Activated CD4-positive, alpha-beta T cell treated with anti-CD3 and anti-CD28 coated beads, Interleukin-2, Interleukin-4, amounts not matched to agents 100 ng/mL and 50 ng/mL, durations not matched to agents 16 hours and 8 hours (primary cell): Measurements from ENCODE around the gene PGGHG.
"Not testable (repeated sequence)": the region's sequence is repeated elsewhere in the genome, so short reads cannot be mapped to it uniquely, and the experiment has no call there.

Experiments
- DNase-seq: peaks from one replicate; pipeline ENCODE4 v3.0.0-alpha.2; 2020; ENCODE audit warnings: low spot score

Gene PGGHG

DNA sequence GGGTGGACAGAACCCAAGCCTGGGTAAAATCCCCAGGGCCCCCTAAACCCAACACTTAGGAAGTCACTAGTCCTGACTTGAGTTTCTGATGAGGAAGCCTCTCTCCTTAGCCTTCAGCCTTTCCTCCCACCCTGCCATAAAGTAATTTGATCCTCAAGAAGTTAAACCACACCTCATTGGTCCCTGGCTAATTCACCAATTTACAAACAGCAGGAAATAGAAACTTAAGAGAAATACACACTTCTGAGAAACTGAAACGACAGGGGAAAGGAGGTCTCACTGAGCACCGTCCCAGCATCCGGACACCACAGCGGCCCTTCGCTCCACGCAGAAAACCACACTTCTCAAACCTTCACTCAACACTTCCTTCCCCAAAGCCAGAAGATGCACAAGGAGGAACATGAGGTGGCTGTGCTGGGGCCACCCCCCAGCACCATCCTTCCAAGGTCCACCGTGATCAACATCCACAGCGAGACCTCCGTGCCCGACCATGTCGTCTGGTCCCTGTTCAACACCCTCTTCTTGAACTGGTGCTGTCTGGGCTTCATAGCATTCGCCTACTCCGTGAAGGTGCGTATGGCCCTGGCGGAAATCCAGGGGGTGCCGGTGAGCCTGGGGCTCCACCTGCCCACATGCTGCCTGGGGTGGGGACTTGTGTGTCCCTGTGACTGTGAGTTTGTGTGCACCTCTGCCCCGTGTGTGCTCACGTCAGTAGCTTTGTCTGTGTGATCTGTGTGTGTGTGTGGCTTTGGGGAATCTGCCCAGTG lies 25.0 kb downstream of the PGGHG start, which contains the start of gene IFITM1:
IFITM1 (plus strand) TSS at position 254 of the 767 bp plus-strand sequence; CDS start at position 385, 131 bp downstream.
- peak; percentile 83 for DNase-seq

DNA sequence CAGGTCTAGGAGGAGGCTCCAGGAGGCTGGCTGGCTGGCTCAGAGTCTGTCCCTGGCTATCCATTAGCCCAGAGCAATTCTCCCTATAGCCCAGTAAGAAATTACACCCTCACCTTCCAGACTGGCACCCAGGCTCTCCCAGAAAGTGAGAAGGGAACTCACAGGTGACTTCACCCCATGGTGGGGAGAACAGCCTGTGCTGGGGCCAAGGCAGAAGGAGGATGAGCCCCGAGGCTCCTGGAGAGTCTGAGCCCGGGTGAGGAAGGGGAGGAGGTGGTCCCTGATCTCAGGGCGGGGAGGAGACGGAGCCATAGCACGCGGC lies 25.6 kb downstream of the PGGHG start:
- DNase-seq = not testable (repeated sequence)

DNA sequence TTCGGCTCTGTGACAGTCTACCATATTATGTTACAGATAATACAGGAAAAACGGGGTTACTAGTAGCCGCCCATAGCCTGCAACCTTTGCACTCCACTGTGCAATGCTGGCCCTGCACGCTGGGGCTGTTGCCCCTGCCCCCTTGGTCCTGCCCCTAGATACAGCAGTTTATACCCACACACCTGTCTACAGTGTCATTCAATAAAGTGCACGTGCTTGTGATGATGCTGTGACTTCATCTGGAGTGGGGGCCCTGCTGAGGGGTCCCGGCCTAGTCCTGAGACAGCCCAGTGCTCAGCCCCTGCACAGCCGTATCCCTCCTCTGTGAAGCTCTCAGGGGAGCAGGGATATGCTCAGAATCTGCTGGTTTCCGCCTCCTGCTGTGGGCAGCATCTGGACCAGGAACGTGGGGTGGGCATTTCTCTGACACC lies 26.1 kb downstream of the PGGHG start:
- DNase-seq = no peak

DNA sequence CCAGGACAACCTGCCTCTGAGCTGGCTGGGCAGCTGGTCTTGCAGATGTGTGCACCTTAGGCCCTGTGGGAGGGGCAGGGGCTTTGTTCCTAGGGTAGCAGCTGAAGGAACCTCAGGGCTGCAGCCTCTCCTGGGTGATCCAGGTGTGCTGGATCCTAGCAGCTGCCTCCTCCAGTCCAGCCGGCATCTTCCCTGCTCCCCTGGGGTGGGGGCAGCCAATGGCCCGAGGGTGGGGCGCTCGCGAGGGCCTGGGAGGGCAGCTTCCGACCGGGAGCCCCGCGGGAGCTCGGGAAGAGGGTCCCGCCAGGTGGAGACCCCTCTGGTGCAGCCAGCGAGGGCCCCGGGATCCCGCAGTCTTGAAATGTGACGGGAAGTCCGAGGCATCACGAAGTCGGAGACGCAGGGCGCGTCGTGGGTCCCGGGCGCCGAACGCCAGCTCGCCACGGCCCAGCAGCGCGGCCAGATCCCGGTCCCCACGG lies 26.6 kb downstream of the PGGHG start:
- no peak for DNase-seq

DNA sequence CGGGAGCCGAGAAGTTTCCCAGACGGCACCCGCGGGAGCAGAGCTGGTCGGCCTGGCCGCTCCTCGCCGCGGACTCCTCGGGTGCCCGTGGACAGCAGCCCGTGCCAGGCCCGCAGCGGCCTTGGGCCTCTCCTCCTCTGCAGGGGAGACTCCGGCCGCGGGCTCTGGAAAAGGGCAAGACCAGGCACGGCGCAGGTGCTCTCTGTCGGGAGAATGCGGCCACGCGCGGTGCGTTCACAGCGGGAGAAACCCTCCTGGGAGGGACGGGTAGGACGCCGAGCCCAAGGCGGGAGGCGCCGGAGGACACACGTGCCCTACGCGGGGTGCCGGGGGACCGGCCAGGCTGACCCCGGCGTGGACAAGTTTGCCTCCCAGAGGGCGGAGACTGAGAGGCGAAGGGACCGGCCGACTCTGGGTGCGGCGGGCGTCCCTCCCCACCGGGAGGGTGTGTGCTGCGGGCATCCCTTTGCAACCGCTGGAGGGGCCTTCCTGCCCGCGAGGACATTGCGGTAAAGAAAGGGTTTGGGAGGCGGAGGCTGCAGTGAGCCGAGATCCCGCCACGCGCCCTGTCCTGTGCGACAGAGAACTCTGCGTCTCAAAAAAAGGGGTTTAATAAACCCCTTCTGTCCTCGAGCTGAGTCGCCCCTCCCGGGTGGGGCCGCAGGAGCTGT lies 27.2 kb downstream of the PGGHG start:
- DNase-seq = no peak

DNA sequence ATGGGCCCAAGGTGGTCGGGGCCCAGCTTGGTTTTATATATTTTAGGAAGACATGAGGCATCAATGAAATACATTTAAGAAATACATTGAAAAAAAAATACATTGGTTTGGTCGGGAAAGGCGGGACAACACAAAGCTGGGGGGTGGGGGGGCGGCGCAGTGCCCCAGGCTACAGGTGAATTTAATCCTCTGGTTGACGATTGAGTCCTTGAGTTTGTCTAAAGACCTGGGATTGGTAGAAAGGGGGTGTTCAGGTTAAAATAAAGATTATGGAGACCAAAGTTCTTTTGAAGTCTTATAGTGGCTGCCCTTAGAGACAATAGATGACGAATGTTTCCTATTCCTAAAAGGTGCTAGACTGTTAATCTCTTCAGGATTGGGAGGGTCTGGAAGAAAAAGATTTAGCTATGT lies 28.0 kb downstream of the PGGHG start:
- DNase-seq = no peak

DNA sequence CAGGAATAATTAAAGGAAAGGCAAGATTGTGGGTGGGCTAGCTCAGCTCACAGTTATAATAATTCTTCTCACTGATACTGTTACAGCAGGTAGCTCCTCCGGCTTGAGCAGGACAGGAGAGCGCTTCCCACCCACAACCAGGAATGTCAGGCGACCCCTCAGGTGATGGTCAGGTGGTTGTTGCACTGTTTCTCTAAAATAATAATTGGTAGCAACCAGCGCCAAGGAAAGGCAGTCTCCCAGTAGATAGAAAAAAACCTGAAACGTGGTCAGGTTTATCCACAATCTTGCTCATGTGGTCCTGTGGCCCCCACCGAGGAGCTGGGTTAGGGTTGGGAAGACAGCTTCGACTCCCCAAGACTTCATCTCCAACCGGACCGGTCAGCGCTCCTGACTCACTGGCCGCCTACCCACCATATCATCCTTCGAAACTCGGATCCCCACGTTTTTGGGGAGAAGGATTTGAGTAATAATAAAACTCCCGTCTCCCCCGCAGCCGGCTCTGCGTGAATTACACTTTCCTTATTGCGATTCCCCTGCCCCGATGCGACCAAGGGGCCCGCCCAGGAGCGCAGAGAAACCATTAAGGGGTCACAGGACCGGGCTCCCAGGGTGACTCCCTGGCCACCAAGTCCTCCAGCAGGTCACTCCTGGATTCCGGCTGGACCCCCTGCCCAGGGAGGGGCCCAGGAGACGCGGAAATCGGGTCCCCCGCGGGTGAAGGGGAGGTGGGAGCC lies 28.9 kb downstream of the PGGHG start:
- DNase-seq = not testable (repeated sequence)

DNA sequence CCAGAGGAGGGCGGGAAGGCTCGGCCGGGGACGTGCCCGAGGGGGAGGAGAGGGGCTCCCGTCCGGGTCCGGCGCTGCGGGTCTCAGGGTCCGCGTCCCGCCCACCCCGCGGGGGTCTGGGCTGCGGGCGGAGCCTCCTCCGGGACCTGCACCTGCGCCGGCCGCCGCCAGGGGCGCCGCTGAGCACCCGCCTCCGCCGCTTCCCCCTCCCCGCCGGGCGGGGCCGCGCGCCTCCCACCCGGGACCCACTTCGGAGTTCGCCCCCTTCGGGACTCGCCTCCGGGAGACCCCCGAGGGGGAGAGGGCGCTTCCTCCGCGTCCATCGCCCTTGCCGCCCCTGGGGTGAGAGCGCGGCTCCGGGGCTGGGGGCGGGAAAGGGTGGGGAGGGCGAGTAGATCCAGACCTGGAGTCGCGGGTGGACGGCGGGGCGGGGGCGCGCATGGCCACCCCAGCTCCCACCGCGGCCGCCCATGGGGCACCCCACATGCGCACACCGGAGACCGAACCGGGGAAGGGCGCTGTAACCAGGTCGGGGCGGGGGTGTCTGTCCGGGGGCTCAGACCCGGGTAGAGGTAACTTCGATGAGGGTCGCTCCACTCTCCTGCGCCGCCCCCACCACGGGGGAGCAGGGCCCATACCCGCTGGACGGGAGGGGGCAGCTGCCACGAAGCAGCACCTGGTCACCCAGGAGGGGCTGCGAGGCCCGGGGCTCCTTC lies 29.6 kb downstream of the PGGHG start:
- DNase-seq = not testable (repeated sequence)

DNA sequence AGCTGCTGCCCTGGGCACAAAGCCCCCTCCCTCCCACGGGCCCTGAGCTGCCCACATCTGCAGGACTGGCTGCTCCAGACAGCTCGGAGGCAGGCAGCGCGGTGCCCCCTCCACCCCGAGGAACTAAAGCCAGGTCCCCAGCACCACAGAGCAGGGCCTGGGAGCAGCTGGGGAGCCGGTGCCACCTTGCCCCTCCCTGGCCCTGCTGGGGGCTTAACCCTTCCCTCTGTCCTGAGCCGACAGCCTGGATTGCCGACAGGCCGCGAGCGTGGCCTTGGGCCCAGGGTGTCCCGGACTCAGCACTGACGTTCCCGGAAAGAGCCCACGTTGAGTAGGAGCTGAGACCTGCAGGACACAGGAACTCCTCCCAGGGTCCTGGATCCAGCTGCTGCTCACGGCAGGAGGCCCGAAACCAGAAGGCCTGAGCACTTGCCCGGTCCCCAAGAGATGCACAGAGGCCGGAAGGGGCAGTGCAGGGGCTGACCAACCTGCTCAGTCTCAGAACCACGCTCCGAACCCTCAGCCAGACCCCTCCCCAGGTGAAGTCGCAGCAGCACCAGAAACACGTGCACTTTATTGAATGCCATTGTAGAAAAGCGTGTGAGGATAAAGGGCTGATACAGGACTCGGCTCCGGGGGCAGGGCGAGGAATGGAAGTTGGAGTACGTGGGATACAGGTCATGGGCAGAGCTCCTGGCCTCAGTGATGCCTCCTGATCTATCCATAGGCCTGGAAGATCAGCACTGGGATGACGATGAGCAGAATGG lies 30.4 kb downstream of the PGGHG start:
- DNase-seq = not testable (repeated sequence)

DNA sequence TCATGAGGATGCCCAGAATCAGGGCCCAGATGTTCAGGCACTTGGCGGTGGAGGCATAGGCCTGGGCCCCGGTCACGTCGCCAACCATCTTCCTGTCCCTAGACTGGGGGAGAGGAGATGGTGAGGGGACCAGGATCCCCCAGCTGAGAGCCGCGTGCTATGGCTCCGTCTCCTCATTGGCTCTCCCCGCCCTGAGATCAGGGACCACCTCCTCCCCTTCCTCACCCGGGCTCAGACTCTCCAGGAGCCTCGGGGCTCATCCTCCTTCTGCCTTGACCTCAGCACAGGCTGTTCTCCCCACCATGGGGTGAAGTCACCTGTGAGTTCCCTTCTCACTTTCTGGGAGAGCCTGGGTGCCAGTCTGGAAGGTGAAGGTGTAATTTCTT lies 31.0 kb downstream of the PGGHG start:
- DNase-seq = not testable (repeated sequence)

DNA sequence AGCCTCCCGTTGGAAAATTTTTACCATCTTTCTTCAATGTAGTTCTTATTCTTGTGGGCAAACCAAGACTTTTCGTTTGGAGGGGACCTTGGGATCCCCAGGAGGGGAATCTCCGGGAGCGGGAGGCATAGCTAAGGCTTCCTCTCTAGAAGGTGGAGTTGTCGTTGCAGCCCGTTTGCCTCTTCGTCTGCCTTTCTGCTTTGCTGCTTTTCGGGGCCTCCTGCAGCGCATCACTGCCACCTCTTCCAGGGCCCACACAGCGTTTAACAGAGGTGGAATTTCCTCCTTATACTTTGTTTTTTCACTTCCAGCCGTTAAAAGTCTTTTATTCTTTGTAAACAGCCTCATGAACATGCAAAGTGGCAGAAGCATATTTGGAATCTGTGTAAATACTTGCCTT lies 35.2 kb downstream of the PGGHG start:
- DNase-seq = no peak

DNA sequence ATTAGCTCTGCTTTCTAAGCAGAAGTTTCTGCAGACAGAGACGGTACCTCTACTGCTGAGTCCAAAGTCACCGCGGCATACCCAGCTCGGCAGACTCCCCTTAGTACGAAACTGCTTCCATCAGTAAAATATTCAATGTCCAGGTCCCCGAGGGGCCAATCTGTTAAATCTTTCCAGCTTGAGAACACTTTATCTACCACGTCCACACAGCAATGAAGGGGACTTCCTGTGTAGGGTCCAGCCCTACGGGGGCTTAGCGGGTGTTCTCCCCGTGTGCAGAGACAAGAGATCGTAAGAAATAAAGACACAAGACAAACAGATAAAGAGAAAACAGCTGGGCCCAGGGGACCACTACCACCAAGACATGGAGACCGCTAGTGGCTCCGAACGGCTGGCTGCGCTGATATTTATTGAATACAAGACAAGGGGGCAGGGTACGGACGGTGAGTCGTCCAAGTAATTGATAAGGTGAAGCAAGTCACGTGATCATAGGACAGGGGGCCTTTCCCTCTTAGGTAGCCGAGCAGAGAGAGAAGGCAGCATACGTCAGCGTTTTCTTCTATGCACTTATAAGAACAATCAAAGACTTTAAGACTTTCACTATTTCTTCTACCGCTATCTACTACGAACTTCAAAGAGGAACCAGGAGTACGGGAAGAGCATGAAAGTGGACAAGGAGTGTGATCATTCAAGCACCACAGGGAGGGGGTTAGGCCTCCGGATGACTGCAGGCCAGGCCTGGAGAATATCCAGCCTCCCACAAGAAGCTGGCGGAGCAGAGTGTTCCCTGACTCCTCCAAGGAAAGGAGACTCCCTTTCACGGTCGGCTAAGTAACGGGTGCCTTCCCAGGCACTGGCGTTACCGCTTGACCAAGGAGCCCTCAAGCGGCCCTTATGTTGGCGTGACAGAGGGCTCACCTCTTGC lies 35.9 kb downstream of the PGGHG start:
- not testable (repeated sequence) for DNase-seq

DNA sequence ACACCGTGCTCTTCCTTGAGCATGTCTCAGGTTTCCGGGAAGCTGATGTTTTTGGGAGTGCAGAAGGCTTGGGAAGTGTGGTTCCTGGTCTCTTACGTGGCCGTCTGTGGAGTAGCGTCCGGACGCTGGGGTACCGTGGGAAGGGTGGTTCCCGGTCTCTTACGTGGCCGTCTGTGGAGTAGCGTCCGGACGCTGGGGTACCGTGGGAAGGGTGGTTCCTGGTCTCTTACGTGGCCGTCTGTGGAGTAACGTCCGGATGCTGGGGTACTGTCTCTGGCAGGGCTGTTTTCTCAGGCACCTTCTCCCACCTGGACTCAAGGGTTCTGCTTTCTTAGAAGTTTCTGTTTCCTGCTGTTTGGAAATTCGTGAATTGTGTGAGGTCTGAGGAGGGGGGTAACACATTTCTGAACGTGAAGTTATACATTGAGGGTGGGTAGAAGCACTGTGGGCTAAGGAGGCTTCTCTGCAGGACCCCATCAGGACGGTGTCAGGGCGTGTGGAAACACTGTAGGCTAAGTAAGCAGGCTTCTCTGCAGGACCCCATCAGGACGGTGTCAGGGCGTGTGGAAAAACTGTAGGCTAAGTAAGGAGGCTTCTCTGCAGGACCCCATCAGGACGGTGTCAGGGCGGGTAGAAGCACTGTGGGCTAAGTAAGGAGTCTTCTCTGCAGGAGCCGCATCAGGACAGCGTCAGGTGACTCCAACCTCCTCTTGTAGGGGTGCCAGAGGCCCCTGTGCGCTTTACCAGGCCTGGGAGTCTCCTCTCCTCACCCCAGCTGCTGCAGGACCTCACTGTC lies 37.1 kb downstream of the PGGHG start:
- no peak for DNase-seq

DNA sequence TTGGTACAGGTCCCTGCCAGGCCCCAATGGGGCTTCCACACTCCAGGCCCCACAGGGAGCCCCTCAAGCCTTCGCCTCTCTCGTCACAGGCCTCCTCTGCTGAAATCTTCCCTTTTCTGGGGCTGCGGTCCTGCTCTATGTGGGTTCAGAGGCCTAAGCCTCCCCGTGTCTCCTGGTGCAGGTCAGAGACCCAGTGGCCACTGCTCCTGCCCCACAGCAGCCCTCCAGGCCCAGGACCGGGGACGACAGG lies 37.6 kb downstream of the PGGHG start:
- no peak for DNase-seq

DNA sequence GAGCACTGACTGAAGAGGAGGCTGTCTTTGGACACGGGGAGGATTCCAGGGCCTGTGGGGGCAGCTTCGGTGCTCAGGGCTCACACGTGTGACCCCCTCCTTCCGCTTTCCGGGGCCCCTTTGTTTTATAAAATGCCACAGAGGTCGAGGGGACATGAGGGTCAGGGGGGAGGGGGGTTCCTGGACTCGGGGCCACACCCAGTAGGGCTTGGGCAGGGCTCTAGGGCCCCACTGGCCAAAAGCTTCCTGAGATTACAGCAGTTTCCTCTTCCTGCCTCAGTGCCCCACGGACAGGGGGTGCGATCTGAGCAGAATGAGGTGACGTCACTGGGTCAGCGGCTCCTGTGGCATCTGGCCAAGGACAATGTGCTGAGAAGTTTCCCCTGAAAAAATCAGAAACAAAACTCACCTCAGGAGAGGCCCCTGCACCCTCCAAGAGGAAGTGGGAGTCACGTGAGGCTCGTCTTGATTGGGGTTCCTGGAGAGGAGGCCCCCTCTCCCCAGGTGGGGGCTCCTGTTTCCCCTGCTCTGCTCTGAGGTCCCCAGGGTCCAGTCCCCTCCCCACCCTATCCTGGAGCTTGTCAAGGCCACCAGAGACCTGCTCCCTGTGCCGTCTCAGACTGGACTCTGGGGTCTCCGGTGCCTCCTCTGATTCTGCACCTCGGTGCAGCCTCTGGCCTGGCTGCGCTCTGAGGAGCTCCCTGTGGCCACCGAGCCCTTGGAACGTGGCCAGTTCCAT lies 38.1 kb downstream of the PGGHG start:
- peak; percentile 68 for DNase-seq

DNA sequence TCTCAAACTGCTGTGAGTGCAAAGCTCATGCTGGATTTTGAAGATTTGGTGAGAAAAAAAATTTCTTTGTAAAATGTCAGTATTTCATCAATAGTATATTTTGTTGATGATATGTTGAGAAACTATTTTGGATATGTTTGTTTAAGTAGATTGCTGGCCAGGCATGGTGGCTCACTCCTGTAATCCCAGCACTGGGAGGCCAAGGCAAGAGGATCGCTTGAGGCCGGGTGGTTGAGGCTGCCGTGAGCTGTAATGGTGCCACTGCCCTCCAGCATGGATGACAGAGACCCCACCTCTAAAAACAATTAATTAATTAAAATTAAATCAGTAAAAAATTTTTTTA lies 38.6 kb downstream of the PGGHG start:
- DNase-seq = no peak

DNA sequence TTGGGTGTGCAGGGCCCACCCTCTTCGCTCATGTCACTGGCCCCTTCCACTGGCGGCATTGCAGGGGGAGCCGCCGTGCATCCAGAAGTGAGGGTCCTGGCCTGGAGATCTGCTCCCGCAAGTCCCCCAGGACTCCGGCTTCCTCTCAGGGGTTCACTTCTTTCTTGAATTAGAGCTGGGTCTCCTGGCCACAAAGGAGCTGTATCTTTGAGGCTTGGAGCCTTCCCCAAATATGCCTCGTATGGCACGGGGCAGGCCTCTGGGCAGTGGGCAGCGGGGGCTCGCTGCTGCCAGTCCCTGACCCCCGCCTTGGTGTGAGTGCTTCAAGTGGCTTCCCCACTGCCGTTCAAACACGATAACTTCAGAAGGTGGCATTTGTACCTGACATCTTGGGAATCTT lies 39.1 kb downstream of the PGGHG start:
- DNase-seq = no peak

DNA sequence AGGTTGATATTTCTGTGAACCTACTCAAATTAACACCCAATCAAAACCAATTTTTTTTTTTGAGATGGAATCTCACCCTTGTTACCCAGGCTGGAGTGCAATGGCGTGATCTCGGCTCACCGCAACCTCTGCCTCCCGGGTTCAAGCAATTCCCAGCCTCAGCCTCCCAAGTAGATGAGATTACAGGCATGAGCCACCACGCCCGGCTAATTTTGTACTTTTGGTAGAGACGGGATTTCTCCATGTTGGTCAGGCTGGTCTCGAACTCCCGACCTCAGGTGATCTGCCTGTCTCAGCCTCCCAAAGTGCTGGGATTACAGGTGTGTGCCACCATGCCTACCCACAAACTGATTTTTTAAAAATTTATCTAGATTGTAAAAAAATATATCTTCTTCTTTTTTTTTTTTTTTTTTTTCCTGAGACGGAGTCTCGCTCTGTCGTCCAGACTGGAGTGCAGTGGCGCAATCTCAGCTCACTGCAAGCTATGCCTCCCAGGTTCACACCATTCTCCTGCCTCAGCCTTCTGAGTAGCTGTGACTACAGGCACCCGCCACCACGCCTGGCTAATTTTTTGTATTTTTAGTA lies 39.7 kb downstream of the PGGHG start:
- DNase-seq = not testable (repeated sequence)

DNA sequence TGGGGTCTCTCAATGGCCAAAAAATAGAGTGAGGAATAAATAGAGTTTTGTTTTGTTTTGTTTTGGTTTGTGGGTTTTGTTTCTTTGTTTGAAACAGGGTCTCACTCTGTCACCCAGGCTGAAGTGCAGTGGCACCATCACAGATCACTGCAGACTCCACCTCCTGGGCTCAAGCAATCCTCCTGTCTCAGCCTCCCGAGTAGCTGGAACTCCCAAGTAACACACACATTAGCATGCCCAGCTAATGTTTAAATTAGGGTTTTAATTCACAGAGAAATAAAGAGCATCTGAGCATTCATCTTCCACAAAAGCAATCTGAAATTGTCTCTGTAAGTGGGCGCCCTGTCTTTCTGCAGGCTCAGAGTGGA lies 40.9 kb downstream of the PGGHG start:
- DNase-seq = no peak
